HG02610 (cell line): Measurements from ENCODE around the gene METAP1D.

Experiments
- ATAC-seq: cut with Tn5 transposase; IDR thresholded peaks from one replicate; pipeline ENCODE4 v1.9.1; 2021; ENCODE audit warnings: mild to moderate bottlenecking, moderate library complexity; ENCODE audit not compliant: unreplicated experiment

Gene METAP1D

DNA sequence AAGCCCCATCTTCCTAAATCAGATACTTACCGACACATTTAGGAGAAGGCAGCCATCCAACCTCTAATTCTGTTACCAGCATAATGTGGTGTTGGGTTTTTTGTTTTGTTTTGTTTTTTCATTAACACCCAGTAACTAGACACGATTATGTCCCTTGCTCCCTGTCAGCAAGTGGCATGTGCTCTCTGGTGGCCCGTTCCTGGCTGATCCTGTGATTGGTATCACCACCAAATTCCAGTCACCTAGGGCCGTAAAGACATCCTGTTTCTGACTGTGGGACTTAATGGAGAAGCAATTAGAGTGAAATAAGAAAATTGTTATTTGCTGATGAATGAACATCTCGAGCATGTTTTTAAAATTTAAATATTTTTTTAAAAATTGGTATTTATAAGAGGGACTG, 79.7 kb downstream of the METAP1D start:
- no peak for ATAC-seq

DNA sequence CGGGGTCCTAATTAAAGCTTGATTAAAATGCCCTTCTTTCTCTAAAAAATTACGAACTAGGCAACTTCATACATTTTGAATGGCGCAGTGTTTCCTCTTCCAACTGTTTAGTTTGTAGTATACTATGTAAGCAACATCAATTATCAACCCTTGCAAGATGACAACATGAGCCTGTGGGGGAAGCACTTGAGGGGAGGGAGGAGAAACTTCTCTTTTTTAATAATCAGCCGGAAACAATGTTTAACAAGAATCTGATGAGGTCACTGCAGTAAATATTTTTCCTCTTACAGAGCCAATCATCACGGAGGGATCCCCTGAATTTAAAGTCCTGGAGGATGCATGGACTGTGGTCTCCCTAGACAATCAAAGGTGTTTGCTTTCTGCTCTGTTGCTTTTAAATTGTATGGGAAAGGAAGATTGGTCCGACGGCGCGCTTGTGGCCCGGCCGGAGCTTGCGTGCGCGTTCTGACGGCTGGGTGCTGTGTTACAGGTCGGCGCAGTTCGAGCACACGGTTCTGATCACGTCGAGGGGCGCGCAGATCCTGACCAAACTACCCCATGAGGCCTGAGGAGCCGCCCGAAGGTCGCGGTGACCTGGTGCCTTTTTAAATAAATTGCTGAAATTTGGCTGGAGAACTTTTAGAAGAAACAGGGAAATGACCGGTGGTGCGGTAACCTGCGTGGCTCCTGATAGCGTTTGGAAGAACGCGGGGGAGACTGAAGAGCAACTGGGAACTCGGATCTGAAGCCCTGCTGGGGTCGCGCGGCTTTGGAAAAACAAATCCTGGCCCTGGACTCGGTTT, 80.3 kb downstream of the METAP1D start:
- no peak for ATAC-seq

DNA sequence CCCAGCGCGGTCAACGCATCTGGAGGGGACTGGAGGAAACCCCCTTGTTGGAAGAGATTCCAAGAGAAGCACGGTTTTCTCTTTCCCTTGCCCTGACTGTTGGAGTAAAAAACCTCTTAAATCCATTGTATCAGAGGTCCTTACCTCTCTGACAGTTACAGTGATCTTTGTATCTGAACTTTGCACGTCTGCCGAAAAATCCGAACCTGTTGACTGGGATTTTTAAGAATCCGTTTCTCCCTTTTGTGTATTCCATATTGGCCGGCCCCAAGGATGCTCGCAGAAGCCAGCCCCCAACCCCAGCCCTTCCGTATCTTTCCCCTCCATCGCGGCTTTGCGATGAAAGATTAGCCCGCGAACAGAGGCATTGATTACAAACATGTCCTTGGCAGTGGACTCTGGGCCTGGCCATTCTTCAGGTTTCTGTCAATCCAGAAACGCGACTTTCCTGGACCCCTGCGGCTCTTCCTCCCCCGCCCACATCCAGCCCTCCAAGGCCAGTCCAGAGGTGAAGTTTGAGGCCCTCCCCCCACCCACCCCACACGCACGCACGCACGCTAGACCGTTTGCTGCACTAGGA, 81.0 kb downstream of the METAP1D start:
- ATAC-seq = no peak

DNA sequence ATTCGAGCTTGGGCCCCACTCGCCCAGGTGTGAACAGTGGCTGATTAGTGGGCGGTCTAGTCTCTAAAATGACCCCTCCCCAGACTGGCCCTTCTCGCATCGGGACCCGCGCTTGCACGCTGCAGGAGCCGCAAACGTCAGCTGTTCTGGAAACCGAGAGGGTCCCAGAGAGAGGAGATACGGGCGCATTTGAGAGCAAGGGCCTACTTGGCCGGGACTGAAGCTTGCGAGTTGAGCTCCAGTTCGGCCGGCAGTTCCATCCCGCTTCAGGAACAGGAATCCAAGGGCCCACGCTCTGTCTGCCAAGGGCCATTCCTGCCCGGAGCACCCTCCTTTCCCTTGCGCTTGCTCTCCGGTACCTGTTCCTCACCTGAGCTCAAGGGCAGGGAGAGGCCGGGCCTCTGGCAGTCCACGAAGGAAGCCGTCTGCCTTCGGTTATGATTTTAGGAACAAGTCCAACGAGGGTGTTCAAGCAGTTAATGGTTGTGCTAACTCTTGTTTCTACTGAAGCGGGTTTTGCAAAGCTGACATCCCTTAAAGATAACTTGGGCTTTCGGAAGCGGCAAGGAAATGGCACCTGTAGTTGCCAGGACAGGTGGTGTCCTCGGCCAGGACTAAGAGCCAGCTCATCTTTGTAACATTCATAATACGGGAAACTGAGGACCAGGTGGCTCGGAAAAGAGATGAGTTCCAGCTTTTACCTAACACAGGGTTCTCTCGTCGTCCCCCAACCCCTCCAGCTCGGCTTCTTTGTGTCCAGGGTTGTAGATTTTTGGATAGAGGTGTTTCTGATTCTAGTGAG, 81.7 kb downstream of the METAP1D start:
- ATAC-seq = no peak

DNA sequence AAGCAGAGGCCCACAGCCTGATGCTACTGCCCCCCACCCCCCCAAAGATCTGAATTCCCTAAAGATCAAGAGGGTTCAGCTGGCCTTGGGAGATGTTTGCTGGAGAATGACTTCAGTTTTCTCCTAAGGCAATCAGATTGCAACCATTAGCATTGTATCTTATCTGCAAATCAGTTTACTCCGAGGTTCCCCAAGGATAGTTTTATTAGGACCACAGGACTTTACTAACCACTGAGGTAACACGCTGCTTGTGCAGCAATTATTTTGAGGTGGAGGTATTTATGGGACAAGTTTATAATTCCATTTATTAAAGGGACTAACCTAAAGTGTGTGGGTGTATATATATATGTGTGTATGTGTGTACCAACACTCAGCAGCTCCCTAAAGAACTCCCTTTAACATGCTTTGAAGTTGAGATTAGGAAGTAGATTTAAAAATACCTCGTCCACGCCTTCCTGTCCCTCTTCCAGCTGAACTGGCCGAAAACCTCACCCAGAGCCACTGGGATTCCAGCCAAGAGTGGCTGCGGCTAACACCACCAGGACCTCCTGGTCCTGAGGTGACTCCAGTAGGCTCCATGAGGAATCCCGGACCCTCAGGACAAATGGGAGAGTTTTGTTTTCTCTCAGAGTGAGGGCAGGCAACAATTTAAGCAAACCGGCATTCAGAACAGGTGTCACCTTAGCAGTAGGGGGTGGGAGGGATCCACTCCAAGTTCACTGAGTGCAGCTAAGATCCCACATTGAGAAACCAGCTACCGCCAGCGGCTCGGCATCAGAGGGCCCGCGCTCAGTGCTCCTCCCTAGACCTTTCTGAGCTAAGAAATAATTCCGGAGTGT, 82.6 kb downstream of the METAP1D start:
- ATAC-seq = no peak

DNA sequence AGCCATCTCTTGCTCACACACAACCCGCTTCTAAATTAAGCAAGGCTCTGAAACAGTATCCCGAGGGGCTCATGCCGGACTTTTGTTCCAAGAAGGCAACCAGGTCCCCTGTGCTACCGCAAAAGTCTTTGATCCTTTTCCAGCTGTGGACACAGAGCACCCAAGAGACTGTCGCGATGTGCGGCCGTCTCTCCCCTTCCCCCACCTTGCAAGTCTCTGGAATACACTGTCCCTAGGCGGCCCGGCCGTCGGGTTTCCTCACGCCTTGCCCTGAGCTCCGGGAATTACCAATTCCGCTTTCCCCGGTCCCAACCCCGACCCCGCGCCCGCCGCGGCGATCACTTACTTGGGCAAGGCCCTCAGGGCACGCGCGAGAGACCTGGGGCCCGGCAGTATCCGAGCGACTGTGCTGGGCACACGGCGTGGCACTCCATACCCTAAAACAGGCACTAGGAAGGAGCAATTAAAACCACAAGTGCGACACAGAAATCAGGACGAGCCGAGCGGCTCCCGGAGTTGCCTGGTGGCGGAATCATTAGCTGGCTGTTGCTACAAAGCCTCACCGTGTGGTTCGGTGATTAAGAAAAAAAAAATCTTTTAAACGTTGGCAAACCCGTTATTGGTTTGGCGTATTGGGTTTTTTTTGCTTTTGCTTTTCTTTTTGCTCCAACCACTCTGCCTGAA, 83.3 kb downstream of the METAP1D start:
- ATAC-seq = no peak

DNA sequence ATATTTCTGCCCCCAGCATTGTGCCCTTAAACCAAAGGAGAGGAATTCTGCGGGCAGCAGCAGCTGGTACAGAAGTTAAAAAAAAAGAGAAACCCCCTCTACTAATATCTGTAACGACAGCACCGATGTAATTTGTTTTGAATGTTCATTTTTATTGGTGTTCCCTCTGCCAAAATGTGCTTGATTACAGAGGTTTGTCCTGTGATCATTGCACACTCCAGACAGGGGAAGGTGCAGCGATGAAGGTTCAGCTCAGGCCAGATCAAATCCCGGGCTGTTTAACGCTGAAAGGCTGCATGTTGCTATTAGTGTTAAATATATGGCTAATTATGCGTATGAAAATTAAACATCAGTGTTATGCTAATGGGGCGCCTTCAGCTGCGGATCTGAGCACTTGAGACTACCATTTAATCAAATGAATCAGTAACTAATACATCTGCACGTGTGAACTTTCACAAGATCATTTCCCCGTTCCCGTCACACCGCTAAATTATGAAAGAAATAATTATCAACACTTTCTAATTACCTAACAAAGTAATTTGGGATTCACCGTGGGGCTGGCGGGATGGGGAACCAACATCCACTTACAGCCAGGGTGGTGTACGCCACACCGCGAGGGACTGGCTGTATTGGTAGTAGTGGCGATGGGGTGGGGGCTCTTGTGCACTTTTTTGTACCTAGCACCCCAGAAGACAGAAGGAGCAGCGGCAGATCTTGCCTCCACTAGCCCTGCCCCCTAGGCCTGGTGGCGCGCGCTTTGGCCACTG, 84.1 kb downstream of the METAP1D start:
- ATAC-seq = no peak

DNA sequence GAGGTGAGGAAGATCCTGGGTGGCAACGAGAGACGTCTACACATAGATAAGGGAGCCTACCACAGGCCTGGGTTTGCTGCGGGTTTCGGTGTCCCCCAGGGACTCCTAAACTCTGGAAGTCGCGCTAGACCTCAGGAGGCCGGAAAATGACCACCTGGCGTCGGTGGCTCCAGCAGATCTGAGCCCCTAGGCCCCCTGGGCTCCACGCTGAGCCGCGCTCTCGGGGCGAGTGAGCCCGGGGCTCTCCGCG, 84.6 kb downstream of the METAP1D start:
- ATAC-seq = no peak

DNA sequence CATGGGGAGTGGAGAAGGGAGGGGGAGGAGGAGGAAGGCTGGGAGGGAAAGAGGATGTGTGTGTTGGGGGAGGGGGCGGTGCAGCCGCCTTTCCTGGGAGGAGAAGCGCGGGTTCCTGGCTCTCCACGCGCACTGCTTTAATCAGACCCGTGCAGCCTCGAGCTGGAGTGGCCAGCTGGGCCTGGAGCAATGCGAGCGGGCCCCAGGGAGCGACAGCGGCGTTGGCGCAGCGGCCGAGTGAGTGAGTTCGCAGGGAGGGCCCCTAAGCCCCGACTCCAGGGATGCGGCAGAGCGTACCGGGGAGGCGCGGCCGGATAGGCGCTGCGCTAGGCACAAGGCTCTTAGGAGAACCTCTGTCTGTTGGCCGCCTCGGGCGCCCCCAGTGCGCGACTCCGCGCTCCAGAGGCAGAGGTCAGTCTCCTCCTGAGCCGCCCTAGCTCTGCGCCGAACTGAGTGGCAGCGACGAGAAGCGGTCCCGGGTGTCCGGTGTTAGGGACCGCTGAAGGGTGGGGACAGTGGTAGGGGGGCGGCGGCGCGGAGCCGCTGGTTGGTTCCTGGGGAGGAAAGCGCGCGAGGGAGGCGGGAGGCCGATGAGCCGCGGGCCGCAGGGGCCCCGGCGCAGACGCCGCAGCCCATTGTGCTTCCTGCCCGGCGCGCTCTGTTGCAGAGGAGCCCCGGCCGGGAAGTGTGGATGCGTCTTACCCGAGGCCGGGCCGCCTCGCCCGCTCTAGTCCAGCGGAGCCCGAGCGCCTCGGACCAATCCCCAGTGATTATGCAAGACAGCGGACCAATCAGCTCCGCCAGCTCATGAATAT, 85.1 kb downstream of the METAP1D start:
- peak; percentile 86 for ATAC-seq

DNA sequence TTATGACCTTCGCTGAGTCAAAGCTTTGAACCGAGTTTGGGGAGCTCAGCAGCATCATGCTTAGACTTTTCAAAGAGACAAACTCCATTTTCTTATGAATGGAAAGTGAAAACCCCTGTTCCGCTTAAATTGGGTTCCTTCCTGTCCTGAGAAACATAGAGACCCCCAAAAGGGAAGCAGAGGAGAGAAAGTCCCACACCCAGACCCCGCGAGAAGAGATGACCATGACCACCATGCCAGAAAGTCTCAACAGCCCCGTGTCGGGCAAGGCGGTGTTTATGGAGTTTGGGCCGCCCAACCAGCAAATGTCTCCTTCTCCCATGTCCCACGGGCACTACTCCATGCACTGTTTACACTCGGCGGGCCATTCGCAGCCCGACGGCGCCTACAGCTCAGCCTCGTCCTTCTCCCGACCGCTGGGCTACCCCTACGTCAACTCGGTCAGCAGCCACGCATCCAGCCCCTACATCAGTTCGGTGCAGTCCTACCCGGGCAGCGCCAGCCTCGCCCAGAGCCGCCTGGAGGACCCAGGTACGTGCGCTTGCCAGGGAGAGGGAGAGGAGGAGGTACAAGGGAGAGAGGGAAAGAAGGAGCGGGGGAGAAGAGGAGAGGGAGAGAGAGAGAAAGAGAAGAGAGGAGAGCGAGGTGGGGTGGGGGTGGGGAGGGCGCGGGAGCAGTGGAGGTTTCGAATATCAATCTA, 85.9 kb downstream of the METAP1D start, which contains the start of gene DLX1:
TSS of gene DLX1 (plus strand) at position 48 of the 700 bp plus-strand sequence. CDS start at position 219, 171 bp downstream.
- peak; percentile 19 for ATAC-seq

DNA sequence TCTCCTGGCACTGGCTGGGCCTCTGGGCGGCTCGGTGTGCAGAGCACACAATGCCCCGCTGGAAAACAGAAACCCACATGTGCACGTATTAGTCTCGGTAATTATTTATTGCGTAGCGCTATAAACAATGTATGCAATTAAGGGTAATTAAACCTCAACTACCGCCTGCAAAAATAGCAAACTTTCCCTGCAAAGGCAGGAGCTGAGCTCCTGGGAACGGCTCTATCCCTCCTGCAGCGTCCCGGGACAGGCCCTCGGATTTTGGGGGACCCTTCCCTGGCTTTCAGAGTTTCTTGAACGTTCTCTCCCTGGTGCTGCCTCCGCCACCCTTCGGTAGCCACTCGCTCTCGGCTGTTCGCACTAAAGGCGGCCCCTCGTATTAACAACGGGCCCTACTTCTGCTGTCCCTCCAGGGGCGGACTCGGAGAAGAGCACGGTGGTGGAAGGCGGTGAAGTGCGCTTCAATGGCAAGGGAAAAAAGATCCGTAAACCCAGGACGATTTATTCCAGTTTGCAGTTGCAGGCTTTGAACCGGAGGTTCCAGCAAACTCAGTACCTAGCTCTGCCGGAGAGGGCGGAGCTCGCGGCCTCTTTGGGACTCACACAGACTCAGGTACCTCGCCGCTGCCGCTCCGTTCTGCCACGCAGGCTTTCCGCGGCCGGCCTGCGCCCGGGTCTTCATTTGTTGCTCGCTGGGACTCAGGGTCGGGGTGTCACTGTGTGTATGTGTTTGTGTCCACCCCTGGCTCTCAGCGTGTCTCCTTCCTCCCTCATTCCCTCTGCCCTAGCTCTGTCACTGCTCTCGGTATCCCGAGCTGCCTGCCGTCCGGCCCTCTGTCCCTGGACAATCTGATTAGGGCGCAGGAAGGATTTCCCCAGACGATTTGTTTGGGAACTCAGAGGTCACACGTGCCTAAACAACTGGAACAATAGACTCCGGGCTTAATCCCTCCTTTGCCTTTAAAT, 86.8 kb downstream of the METAP1D start:
- peak; percentile 36 for ATAC-seq

DNA sequence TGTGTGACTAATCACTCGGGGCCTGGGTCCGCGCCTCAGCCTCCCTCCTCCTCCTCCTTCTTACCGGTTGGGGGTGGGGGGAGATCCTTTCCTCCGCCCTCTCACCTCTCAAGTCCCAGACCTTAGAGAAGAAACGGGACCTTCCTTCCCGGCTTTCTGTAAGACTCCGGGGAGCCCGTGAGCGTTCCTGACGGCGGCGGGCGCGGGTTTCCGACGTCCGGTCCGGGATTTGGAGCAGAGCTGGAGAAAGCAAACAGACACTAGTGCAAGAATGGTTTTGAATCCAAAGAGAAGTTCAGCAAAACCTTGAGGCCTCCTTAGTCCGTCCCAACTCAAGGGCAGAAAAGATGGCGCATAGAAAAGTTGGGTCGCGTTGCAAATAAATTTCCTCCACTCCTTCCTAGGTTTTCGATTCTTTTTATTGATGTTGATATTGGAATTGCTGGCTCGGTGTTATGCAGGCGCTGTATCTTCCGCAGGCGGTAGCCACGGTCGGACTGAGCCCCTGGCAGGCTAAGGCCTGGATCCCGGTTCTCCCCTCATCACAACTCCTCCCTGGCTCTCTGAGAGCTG, 87.5 kb downstream of the METAP1D start:
- ATAC-seq = no peak

DNA sequence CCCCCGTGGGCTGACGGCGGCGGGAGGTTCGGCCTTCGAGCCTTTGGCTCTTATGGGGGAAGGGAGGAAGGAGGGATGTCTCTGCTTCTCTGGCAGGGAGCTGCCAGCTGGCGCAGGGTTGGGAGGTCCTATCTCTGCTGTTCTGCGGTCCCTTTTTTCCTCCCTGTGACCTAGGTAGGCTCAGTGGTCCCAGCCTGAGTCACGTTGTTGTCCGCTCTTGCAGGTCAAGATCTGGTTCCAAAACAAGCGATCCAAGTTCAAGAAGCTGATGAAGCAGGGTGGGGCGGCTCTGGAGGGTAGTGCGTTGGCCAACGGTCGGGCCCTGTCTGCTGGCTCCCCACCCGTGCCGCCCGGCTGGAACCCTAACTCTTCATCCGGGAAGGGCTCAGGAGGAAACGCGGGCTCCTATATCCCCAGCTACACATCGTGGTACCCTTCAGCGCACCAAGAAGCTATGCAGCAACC, 88.1 kb downstream of the METAP1D start:
- ATAC-seq = no peak

DNA sequence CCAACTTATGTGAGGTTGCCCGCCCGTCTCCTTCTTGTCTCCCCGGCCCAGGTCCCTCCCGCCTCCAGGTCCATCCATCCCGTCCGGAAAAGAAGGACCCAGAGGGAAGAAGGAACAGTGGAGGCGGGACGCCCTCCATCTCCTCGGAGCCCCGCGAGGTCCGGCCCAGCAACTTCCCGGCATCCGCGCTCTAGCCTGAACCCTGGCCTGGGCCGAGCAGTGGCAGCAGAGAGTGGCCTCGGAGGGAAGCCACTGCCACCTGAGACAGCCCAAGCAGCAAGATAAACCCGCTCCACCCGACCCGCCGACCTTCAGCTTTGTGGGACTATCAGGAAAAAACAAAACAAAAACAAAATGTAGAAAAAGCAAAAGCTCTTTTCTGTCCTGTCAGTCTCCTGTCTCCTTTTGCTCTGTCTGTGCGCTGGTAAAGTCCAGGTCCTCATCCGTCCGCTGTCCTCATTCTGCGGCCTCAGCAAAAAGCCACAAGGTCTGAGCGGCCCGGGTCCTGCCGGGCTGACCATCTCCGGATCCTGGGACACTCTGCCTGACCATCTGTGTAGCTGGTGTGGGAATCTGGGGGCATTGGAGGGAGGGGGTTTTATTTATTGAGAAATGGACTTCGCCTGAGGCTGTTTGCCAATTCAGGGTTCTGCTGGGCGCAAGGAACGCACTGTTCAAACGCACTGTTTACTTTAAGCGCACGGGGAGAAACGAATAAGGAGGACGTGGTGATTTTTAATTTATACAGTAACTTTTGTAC, 88.7 kb downstream of the METAP1D start:
- ATAC-seq = no peak

DNA sequence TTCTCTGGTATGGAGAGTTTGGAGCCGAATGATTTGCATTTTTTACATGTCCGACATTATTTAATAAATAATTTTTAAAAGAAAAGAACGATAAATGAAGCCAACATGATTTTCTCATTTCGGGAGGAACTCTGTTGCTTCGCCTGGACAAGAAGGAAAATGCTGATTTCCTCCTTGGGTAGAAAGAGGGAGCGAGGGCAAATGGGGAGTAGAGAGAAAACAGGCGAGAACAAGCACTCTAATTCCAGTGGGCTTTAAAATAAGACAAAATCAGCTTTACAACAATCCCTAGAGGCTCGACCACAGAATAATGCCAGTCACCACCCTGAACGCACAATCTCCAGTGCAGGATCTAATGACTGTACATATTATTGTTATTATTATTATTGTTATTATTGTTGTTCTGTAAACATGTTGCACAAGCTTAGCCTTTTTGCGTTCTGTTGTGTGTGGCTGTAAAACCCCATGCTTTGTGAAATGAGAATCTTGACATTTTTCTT, 89.3 kb downstream of the METAP1D start:
- ATAC-seq = no peak

DNA sequence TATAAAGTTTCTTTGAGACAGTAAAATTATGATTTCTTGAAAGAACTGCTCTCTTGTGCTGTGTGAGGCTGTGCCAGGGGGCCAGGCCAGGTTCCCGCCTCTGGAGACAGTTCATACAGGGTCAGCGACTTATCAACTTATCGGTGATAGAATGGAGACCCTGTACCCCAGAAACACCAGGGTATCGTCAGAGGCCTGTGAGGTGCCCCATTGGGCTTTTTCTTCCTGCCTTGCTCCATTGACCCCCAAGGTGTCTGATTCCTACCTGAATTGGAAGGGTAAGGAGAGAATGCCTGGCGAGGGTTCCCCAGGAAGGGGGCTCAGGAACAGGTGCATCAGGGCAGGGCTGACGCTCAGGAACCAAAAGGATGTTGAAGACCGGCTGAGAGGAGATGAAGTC, 89.9 kb downstream of the METAP1D start:
- ATAC-seq = no peak
